Activated CD8-positive, alpha-beta memory T cell treated with anti-CD3 and anti-CD28 coated beads, Interleukin-2, amount 50 U/mL, for 48 hours (primary cell): ENCODE measurements around the gene ZC3H12D.

Experiments
- DNase-seq: peaks from one replicate; pipeline ENCODE4 v3.0.0-alpha.2; 2020

The ZC3H12D gene

DNA sequence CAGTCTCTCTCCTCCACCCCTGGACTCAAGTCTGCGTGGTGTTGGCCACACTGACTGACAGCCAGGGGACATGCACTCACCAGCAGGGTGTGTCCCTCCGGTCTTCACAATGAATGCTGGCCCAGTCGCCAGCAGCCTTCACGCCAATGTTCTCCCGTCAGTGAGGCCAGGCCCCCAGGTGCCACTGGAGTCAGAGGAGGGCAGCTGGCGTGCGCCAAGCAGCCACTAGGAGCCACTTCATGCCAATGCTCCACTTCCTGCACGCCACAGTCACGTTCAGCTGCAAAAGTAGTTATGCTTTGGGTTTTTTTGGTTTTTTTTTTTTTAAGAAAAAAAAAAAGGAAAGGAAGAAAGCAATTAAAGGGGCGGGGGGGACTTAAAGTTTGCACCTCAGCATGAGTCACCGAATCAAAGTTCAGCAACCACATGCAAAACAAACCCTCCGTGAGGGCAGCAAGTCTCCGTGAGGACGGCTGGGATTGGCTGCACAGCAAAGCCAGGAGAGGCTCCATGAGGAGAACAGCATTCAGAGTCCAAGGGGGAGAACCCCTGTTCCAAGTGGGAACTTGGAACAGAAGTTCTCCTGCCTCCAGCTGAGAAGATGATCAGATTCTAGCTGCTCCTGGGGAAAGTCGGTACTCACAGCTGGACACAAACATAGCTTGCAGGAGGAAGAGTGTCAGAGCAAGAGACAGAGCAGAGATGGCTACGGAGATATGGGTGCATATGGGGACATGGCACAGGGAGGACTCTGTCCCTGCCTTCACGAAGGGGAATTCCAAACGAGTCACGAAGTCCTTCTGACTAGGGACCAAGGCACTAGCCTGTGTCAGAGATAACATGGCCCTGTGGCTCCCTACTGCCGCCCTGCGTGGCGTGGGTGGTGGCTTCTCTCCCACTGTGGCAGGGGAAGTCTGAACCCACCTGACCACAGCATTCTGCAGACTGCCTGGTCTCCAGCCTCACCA lies at the start of gene ZC3H12D:
Gene ZC3H12D, minus strand, starts transcription at position 282 of the 968 bp plus-strand sequence. CDS start 10,471 bp downstream, outside the sequence.
- peak; percentile 86 for DNase-seq

DNA sequence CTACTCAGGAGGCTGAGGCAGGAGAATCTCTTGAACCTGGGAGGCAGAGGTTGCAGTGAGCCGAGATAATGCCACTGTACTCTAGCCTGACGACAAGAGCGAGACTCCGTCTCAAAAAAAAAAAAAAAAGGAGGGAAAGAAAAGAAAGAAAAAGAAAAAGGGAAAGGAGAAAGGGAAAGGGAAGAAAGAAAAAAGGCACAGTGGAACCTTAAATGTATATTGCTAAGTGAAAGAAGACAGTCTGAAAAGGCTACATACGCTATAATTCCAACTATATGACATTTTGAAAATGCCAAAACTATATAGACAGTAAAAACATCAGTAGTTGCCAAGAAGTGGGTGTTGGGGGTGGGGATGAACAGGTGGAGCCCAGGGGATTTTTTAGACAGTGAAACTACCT lies 44.8 kb upstream of the ZC3H12D start:
- no peak for DNase-seq

DNA sequence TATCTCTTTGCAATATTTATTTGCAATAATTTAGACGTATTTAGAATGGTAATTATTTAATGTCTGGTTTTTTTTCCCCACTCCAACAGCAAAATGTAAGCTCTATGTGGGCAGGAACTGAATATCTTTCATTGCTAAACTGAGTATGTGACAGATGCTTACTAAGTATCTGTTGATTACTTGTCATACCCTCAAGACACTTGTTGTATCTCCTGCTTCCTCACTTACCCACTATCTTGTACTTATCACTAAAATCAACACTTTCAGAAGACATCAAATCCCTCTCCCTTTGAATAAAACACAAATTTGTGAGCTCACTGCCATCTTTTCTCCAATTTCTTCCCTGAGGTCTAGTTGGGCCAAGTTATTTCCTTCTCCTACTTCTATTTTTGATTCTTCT lies 30.7 kb upstream of the ZC3H12D start:
- DNase-seq = no peak

DNA sequence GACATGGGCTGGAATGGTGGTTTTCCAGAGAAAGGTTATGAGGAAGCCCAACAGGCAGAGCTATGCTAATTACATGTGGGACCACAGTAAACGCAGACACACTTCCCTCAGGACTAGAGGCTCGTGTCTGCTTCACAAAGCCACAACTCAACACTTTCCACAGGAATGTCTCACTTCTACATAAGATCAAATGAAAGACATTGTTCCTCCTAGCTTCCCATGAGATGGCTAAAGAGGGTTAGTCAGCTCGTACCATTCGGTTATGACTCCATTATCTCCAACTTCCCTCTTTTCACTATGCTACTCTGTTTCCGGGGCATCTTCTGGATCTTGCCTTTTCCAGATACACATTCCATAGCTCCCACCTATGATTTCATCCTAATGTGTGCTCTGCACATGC lies 29.1 kb upstream of the ZC3H12D start:
- no peak for DNase-seq

DNA sequence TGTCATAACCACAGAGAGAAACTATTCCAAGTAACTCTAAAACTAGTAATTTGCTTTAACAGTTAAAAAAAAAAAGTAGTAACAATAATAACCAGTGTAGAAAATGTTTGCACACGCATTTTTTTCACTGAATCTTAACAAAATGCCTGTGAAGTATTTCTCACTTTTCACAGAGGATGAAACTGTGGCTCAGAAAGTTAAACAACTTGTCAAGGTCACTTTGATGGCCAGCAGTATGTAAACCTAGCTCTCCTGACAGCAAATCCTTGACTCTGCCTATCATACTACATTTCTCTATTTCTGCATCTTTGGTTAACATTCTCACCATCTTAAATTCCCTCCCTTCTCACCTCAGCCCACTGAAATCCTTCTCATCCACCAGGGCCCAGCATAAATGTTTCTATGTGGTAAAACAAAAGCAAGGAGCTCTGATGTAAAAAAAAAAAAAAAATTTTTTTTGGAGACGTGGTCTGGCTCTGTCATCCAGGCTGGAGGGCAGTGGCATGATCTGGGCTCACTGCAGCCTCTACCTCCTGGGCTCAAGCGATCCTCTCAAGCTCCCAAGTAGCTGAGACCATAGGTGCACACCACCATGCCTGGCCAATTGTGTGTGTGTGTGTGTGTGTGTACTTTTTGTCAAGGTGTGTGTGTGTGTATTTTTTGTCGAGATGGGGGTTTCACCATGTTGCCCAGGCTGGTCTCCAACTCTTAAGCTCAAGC lies 26.1 kb upstream of the ZC3H12D start:
- DNase-seq = no peak

DNA sequence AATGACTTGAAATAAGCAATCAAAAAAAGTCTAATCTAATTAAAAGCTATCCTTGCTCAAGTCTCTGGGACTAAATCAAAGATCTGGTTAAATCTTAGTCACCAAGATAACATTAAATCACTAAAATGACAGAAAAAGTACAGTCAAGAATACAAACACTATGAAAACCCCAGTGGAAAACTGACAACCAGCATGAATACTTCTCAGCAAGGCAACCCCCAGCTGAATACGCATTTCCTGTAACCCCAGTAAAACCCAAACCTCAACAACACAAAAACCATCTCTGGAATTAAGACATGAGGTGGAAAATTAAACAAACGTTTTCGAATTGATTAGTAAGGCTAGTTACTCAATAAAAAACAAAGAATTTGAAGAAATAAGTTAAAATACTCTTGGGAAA lies 23.7 kb upstream of the ZC3H12D start:
- DNase-seq = no peak

DNA sequence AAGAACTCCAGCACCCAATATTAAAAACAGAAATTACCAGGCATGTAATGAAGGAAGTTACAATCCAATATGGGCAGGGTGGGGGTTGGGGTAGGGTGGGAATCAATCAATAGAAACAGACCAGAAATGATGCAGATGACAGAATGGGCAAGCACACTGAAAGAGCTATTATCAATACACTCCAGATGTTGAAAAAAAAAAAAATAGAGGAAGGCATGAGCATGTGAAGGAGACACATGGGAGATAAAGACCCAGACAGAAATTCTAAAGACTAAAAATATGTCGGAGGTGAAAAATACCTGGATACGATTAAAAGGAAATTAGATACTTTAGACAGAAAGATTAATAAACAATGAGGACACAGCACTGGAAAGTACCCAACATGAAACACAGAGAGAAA lies 19.1 kb upstream of the ZC3H12D start:
- no peak for DNase-seq

DNA sequence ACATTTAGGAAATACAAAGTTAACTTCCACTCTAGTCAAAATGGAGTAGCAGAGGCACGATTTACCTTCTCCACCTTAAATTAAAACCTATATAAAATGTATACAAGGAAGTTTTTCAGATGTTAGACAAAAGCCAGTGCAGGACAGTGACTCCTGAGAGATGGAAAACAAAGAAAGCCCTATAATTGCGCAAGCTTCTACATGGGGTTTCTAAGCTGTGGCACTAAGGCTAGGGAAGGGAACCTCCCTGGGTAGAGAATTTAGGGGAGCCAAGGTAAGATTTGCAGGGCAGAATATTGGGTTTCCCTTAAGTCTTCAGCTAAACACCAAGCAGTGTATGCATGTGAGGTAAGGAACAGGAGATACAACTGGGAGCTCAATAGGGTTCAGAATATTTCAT lies 18.5 kb upstream of the ZC3H12D start:
- no peak for DNase-seq

DNA sequence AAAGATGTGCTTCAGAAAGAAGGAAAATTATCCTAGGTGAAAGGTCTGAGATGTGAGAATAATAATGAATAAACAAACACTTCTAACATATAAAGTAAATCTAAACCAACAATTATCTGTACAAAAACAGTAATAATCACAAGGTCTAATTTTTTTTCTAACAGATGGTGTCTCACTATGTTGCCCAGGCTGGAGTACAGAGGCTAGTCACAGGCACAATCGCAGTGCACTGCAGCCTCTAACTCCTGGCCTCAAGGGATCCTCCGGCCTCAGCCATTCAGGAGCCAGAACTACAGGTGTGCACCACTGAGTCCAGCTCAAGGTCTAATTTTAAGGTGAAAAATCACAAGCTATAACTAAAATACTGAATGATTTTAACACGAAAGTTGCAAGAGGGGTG lies 17.0 kb upstream of the ZC3H12D start:
- DNase-seq = no peak

DNA sequence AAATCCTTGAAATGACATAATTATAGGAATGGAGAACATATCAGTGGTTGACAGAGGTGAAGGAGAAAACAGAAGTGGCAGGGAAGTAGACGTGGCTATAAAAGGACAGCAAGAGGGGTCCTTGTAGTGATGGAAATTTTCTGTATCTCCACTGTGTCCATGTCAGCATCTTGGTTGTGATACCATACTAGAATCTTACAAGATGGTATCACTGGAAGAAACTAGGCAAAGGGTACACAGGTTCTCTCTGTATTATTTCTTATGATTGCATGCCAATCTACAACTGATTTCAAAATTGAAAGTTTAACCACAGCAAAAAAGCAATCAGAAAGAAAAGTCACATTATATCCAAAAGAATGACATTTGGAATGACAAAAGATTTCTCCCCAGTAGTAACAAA lies 16.4 kb upstream of the ZC3H12D start:
- no peak for DNase-seq

DNA sequence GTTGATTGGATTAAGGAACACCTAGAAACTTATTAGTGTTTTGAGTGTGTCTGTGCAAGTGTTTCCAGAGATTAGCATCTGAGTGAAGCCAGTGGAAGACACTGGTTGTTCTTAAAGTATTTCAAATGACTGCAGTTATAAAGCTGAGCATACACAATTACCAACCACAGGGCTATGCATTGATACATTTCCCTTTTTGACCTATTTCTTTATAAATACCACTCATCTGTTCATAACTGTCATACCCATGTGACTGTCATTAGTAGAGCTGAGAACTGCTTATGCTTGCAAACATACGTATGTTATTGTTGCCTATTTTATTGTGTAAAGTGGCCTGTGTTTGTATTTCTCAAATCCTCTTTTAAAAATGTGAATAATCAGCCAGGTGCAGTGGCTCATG lies 15.3 kb upstream of the ZC3H12D start:
- no peak for DNase-seq

DNA sequence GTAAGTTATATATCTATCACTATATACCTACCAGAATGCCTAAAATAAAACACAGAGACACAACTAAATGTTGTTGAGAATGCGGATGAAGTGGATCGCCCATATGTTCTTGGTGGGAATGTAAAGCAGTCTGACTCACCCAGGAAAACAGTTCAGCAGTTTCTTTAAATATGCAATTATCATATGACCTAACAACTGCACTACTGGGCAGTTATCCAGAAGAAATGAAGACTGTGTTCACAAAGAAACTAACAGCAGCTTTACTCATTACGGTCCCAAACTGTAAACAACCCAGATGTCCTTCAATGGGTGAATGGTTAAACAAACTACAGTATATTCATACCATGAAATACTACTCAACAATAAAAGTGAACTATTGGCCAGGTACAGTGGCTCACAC lies 14.3 kb upstream of the ZC3H12D start:
- no peak for DNase-seq

DNA sequence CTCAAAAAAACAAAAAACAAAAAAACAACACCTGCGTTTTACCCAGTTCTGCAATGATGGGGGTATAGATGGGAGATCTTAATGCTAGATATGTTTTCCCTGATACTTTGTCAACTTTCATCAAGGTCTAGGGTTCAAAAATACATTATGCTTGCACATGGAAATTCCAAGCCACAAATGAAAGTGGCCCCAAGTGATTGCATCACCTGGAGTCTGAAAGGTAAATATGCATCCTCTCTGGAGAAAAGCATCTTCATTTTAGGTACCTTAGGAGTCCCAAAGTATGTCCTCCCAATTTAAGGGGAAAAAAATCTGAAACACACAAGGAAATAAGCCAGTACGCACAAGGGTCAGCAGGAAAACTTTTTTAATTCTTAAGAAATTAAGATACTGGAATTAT lies 12.6 kb upstream of the ZC3H12D start:
- DNase-seq = no peak

DNA sequence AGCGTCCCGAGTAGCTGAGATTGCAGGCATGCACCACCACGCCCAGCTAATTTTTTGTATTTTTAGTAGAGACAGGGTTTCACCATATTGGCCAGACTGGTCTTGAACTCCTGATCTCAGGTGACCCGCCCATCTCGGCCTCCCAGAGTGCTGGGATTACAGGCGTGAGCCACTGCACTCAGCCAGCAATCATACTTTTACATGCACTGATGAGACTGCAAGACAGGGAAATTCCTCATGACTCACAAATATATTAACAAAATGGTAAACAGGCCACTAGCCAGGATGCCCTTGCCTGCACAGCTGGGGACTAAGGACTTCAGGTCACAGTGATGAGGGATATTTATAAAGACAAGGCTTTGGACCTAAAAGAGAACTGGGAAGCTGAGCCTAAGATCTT lies 11.8 kb upstream of the ZC3H12D start:
- peak; percentile 52 for DNase-seq

DNA sequence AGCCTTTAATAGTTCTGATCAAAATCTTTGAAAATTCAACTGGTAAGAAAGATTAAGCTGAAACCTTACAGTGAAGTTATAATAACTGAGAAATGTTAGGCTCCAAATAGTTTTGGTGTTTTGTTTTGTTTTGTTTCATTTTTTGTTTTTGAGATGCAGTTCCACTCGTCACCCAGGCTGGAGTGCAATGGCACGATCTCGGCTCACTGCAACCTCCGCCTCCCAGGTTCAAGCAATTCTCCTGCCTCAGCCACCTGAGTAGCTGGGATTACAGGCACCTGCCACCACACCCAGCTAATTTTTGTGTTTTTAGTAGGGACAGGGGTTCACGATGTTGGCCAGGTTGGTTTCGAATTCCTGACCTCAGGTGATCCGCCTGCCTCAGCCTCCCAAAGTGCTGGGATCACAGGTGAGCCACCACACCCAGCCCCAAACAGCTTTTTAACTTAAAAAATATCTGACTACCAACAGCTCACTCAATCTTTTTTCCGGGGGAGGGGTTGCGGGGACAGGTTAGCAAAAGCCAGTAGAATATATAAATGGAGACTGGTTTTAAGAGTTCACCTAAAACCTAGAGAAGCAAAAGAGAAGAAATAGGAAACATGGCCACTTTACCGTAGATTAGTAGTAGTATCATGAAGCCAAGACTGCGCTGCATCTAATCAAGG lies 10.7 kb upstream of the ZC3H12D start:
- DNase-seq = peak; percentile 55

DNA sequence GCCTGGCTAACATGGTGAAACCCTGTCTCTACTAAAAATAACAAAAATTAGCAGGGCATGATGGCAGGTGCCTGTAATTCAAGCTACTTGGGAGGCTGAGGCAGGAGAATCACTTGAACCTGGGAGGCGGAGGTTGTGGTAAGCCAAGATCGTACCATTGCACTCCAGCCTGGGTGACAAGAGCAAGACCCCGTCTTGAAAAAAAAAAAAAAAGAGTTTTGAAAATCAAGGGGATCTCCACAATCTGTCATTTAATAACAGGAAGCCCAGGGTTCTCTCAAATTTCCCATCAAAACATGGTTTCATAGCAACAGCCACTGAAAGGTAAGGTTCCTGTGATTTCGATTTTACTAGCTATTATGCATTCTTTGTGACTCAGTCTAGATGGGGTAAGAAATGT lies 10.0 kb upstream of the ZC3H12D start:
- peak; percentile 66 for DNase-seq

DNA sequence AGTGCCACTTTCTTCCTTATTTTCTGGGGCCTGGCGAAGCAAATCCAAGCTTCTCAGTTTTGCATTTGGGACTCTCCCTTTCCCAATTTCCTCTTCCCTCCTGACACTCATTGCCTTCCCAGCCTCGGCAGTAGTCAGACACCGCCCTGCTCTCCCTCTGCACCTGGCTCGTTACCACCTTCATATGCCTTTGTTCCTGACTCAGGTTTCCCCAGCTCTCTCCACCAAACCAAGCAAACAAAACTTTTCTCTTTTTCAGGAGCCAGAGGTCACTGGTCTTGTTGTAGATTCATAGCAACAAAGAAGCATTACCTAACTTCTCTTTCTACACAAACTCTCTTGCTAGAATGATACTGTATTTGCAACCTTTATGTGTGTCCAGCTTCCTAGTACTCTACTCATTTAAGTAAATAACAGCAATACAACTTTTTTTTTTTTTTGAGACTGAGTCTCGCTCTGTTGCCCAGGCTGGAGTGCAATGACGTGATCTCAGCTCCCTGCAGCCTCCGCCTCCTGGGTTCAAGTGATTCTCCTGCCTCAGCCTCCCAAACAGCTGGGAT lies 9.0 kb upstream of the ZC3H12D start:
- no peak for DNase-seq

DNA sequence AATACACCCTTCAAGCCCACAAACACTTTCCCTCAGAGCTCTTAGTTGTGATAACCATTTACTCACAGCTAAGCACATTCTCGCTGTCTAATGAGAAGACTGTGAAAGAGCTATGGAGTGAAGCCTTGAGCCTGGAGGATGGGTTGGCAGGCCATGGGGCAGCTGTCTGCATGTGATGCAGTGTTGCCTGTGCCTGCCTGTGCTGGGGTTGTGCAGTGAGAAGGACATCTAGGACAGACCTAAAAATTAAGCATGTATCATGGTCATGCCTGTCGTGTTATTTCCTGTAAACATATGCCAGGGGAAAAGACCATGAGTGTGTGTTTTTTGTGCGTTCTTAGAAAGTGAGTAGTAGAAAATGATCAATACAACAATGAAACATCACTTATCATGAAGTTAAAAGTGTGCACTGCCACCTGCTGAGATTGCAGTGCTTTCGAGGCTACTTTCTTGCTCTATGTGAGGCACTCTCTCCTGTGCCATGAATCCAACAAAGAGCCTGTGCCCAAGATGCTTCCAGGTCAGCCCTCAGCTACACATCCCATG lies 8.1 kb upstream of the ZC3H12D start:
- DNase-seq = peak; percentile 50

DNA sequence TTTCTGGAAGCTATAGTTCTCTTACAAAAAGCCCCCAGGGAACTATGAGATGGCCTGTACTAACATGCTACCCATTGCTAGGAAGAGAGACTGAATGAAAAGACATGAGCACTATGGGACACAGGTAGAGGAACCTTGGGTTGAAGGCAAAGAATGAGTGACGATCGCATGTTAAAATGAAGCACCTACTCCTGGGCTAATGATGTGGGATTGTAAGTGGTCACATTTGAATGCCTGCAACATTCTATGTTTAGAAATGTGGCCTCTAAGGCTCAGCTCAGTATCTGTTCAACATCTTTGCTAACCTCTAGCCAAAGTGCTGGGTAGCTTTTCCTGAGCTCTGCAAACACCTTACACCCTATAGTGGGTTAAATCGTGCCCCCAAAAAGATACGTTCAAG lies 5.2 kb upstream of the ZC3H12D start:
- DNase-seq = no peak

DNA sequence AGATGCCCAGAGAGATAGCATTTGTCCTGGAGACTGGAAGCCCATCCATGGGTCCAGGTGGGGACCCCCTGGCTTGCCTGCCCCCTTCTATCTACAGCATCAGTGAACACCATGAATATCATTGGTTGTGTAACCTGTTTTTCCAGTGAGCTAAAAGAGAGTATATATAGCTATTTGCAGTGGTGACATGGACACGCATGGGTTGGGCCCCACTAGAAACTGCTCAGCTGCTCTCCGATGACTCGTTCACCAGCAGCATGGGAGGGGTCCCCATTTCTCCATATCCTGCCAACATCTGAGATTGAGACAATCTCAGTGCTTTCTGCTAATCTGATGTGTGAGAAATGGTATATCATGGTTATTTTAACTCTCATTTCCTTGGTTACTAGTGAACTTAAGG lies 4.0 kb upstream of the ZC3H12D start:
- DNase-seq = peak; percentile 54

DNA sequence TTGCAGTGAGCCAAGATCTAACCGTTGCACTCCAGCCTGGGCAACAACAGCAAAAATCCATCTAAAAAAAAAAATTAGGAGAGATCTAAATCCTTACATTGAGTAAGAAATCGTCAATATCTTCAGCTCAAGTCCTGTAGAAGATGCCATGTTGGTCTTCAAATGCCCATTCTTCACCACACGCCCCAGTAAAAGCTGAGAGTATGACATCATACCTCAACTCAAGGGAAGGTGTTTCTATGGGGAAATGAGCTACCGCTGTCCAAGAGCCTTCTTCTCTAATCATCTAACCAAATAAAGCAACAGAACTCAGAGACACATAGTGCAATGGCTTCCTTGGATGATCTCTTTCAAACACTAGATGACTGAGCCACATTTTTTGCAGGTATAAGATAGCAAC lies 2.5 kb upstream of the ZC3H12D start:
- no peak for DNase-seq

DNA sequence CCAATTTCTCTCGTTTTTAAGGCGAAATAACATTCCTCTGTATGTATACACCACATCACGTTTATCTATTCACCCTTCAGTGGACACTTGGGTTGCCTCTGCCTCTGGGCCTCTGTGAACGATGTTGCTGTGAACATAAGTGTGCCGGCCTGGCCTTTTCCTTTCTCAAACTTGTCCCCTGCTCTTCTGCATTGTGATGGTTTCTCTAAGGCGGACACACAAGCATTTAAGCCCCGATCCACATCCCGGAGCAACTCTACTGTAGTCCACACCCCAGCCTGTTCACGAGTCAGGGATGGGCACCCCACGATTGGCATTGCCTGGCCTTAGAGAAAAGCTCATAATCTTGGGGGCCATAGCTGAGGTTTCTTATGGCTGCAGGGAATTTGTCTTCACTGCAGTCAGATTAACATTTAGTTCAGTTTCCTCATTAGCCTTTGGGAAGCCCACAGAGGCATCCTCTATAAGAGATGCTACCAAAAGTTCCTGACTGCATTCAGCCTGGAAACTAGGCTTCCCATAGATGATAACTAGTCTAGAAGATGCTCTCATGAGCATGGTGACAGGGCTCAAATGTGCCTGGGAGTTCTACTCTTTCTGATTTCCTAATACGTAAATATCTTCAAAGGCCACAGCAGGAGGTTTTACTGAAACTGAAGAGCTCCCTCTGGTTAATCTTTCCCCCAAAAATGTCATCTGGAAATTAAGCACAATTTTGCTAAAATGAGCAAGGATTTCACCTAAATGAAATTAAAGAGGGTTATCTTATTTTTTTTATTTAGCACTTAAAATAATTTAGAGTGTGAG lies 762 bp downstream of the ZC3H12D start:
- DNase-seq = no peak
